ENCODE measurements around the gene TRAPPC14. TPM values are rescaled to one million over a fixed set of nuclear protein-coding genes. Genes with fewer than 3 reads are reported as not detected.
A peak's percentile ranks its signal among the peaks of the same experiment; 100 is the strongest.

TRAPPC14 gene
- total RNA-seq, 1 donor from 2014 or later = 30.2 TPM

DNA sequence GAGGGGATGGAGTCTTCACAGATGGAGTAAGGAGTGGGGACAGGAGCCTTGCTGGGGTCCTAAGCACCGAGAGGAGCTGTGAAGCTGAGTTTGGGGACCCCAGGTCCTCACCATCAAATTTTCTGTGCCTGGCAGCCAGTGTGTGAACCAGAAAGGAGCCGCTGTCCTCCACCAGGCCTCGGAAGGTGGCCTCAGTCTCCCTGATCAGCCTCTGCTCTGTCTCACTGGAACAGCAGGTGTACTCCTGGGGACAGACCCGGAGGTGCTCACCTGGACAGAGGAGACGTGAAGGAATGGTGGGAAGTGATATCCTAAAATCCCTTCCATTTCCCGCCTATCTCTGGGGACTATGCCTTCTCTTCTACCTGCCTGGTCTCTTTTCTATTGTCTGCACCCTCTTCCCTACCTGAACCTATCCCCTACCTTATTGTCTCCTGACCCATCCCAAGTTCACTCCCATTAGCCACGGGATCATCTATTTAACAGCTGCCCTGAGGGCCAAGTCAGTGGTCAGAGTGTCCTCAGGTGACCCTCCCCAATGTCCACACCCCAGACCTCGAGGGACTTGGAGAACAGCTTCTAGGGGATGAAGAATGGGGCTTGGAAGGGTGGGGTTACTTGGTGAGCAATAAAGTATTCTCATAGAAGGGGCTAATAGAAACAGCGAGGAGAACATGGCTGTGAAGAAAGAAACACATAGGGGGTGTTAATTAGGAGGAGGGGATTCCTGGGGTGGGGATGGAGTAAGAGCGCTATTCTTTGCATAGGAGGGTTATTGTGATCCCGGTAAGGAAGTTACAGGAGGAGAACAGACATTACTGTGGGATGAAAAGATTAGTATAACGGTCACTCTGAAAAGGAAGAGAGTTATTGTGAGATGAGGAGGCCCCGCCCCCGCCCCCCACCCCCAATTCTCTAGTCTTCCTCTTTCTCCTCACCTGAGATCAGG, 17.8 kb upstream of the TRAPPC14 start:
- no peaks in the 10 kb centered on the region for H3K9me3 Mint-ChIP-seq (ENCODE audit: unreplicated experiment)
- peaks cover 16% of the 10 kb centered on the region for H3K36me3 Mint-ChIP-seq (ENCODE audit: low read depth, unreplicated experiment)
- DNase-seq (ENCODE audit: low spot score) = no peak
- TF ChIP-seq, protein P1, sequence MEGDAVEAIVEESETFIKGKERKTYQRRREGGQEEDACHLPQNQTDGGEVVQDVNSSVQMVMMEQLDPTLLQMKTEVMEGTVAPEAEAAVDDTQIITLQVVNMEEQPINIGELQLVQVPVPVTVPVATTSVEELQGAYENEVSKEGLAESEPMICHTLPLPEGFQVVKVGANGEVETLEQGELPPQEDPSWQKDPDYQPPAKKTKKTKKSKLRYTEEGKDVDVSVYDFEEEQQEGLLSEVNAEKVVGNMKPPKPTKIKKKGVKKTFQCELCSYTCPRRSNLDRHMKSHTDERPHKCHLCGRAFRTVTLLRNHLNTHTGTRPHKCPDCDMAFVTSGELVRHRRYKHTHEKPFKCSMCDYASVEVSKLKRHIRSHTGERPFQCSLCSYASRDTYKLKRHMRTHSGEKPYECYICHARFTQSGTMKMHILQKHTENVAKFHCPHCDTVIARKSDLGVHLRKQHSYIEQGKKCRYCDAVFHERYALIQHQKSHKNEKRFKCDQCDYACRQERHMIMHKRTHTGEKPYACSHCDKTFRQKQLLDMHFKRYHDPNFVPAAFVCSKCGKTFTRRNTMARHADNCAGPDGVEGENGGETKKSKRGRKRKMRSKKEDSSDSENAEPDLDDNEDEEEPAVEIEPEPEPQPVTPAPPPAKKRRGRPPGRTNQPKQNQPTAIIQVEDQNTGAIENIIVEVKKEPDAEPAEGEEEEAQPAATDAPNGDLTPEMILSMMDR (IDR thresholded peaks at IDR 0.05; ENCODE audit: unreplicated experiment) = no peak
- H3K4me1 Mint-ChIP-seq (ENCODE audit: unreplicated experiment) = peaks cover 24% of the 10 kb centered on the region
- H3K4me3 Mint-ChIP-seq (ENCODE audit: unreplicated experiment) = peak overlapping the region; percentile 91
- H3K27ac Mint-ChIP-seq (ENCODE audit: unreplicated experiment) = peak overlapping the region; percentile 54
- H3K27me3 Mint-ChIP-seq (ENCODE audit: unreplicated experiment) = peaks cover 18% of the 10 kb centered on the region

DNA sequence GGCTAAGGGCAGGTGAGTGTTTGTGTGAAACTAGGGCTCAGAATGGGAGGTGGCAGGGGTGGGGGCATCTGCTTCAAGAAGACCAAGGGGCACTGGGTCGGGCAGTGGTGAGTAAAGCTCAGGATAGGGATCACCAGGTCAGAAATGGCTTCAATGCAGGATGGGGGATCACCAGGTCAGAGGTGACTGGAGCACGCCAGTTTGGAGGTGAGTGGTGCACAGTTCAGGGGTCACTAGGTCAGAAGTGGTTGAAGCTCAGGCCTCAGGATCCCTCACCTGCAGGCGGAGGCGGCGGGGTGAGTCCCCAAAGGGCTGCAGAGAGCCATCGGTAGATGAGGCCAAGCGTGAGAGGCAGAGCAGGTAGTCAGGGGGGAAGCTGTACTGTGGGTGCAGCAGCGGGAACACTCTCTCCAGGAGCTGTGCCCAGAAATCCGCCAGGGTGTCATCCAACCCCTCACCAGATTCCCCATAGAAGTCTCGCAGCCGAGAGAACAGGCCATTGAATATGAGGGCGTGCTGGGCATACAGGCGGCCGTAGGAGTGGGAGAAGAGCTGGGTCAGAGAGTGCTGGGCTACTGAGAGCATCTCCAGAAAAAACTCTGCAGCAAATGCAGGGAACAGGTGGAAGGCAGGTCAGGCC, 16.9 kb upstream of the TRAPPC14 start:
- Mint-ChIP-seq H3K27me3 (ENCODE audit: unreplicated experiment) (peaks cover 16% of the 10 kb centered on the region), H3K27ac (ENCODE audit: unreplicated experiment) (peak overlapping the region; percentile 59), H3K36me3 (ENCODE audit: low read depth, unreplicated experiment) (peaks cover 19% of the 10 kb centered on the region), H3K4me3 (ENCODE audit: unreplicated experiment) (peak overlapping the region; percentile 81), H3K4me1 (ENCODE audit: unreplicated experiment) (peaks cover 20% of the 10 kb centered on the region), H3K9me3 (ENCODE audit: unreplicated experiment) (no peaks in the 10 kb centered on the region)
- no peak for DNase-seq (ENCODE audit: low spot score)
- TF ChIP-seq, protein P1 (IDR thresholded peaks at IDR 0.05; ENCODE audit: unreplicated experiment) = no peak

DNA sequence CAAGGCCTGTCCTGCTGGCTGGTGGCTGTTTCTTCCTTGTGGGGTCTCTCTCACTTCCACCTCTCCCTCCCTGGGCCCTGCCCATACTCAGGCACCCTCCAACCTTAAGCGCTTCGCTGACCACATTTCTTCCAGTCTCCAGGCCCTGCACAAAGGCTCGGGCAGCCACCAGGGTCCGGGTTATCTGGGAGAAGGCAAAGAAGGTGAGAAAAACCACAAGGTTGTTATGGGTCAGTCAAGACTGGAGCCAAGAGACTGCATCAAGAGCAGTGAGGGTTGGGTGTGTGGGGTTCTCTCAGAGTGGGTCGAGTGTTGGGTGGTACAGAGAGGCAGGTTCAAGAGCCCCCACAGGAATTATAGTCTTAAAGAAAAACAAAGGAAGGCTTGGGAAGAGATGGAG, 16.1 kb upstream of the TRAPPC14 start:
- no peak for DNase-seq (ENCODE audit: low spot score)
- Mint-ChIP-seq H3K36me3 (ENCODE audit: low read depth, unreplicated experiment) (peaks cover 20% of the 10 kb centered on the region), H3K27me3 (ENCODE audit: unreplicated experiment) (peaks cover 14% of the 10 kb centered on the region), H3K4me3 (ENCODE audit: unreplicated experiment) (no peak overlapping the region), H3K4me1 (ENCODE audit: unreplicated experiment) (peaks cover 21% of the 10 kb centered on the region), H3K27ac (ENCODE audit: unreplicated experiment) (no peak overlapping the region), H3K9me3 (ENCODE audit: unreplicated experiment) (no peaks in the 10 kb centered on the region)
- TF ChIP-seq, protein P1 (IDR thresholded peaks at IDR 0.05; ENCODE audit: unreplicated experiment) = no peak

DNA sequence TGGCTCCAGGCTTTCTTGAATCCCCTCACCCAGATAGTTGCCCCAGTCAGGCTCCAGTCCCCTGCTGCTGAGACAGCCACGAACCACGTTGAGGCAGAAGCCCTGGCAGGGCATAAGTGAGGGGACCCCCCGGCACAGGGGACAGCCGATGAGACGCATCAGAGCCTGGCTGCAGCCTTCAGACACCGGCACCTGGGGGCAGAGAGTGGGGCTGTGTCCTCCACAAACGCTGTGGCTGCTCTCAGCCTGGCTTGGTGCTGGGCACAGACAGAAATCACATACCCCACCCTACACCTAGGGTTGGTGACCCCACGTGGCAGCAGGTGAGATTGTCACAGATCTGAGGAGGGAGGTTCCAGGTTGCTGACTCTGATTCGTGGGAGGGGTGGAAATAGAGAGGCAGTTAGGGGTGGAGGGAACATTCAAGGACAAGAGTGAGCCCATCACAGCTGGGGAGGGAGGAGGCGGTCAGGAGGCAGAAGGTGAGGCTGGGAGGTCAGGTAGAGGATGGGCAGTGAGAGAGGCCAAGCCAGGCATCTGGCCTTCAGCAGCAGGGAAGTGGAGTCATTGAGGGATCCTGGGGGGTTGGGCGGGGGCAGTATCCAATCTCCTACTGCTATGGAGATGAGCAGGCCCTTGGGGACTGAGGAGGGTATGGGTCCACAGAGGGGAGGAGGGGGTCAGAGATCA, 15.4 kb upstream of the TRAPPC14 start:
- Mint-ChIP-seq H3K4me3 (ENCODE audit: unreplicated experiment) (no peak overlapping the region), H3K9me3 (ENCODE audit: unreplicated experiment) (no peaks in the 10 kb centered on the region), H3K27ac (ENCODE audit: unreplicated experiment) (no peak overlapping the region), H3K27me3 (ENCODE audit: unreplicated experiment) (peaks cover 16% of the 10 kb centered on the region), H3K36me3 (ENCODE audit: low read depth, unreplicated experiment) (peaks cover 20% of the 10 kb centered on the region), H3K4me1 (ENCODE audit: unreplicated experiment) (peaks cover 21% of the 10 kb centered on the region)
- no peak for DNase-seq (ENCODE audit: low spot score)
- TF ChIP-seq, protein P1 (IDR thresholded peaks at IDR 0.05; ENCODE audit: unreplicated experiment) = no peak
